ENCODE data around the gene VWF.
A peak's percentile ranks its signal among the peaks of the same experiment; 100 is the strongest.

The VWF gene

DNA sequence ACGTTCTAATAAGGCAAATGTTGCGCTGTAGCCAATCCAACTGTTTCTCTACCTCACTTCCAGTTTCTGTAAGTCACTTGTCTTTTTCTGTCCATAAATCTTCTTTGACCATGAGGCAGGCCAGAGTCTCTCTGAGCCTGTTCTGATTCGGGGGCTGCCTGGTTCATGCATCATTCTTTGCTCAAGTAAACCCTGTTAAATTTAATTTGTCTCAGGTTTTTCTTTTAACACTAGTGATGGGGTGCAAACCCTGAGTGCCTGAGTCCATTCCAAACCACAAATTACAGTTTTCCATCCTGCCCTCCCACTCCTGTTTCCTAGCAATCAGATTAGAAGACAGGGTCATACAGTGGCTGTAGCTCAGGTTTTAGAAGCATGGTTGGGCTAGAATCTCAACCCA, 41.9 kb downstream of the VWF start:
- no peak overlapping the region for H3K4me3 ChIP-seq
- H3K27me3 ChIP-seq, result no peaks in the 10 kb centered on the region
- H3K4me2 ChIP-seq, result no peak overlapping the region
- no peak overlapping the region for H3K27ac ChIP-seq
- H4K20me1 ChIP-seq, result no peaks in the 10 kb centered on the region
- H3K9me3 ChIP-seq, result no peaks in the 10 kb centered on the region
- H3K36me3 ChIP-seq, result no peaks in the 10 kb centered on the region
- H3K9ac ChIP-seq, result no peak overlapping the region
- H3K4me1 ChIP-seq, result peaks cover 22% of the 10 kb centered on the region
- TF ChIP-seq Cebpa-rat (IDR thresholded peaks at IDR 0.05), result no peak

DNA sequence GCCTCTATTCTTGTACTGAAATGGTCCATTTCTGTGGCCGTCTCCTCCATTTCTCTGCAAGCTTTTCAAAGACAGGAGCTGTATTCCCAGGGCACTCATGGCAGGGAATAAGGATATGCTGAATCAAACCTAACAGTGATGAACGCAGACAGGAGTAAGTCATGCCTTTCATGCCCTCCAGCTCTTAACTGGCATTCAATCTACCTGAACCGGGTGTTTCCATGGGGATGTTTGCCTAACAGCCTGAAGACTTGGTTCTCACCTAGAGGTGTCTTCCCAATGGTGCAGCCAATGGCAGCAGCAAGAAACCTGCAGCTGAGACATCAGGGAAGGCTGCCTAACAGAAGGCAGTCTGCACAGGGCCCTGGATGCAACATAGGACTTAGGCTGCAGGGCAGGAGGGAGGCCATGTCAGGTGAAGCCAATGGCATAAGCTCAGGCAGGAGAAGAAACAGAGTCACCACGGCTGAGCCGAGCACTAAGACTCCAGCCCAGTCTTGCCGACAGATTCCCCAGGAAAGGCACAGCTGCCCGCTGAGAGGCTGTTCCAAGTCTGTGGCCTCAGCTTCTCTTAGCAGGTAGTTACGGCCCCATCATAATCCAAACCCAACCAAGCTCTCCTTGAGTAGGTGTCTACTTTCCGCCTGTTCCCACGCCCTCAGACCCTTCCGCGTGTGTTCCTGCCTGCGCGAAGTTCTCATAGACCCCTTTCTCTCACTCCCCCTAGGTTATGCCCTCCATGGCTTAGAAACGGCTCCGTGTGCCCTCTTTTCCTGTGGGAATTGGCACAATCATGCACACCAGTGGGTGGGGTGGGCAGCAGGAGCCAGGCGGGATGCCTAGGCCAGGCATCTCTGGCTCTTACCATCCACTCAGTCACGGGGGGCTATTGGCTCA, 44.1 kb downstream of the VWF start:
- Histone ChIP-seq H3K4me2 (no peak overlapping the region), H3K9me3 (no peaks in the 10 kb centered on the region), H3K9ac (no peak overlapping the region), H4K20me1 (no peaks in the 10 kb centered on the region), H3K4me1 (peaks cover 38% of the 10 kb centered on the region), H3K36me3 (no peaks in the 10 kb centered on the region), H3K4me3 (no peak overlapping the region), H3K27ac (no peak overlapping the region), H3K27me3 (no peaks in the 10 kb centered on the region)
- TF ChIP-seq Cebpa-rat (IDR thresholded peaks at IDR 0.05), result no peak

DNA sequence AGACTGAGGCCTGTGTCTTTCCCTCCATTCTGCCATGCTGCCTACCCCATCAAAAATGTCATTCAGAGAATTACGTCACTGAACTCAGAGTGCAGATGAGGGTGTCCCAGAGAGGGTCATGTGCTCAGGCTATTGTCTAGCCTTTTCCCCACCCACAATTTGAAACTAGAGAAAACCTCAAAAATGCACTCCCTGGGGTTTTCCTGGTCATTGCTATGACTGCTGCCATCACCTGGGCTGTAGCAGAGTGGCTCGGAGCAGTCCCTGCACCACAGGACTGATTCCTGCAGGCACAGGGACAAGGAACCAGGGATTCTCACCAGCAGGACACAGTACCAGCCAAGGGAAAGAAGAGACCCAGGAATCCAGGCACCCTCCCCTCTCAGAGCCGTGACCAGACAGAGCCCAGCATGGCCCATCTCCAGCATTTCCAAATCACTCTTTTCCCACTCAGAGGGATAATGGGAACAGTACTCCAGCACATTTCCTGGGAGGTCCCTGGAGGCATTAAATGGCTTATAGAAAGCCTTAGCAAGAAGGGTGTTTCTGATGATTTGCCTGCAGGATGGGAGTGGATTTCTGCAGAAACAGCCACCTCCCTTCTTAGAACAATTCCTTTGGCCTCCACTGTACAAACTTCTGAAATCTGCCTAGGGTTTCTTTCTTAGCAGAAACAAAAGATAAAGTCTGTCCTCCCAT, 45.9 kb downstream of the VWF start:
- Histone ChIP-seq H3K9ac (no peak overlapping the region), H3K4me2 (peak overlapping the region; percentile 24), H3K4me3 (no peak overlapping the region), H3K27ac (no peak overlapping the region), H3K27me3 (no peaks in the 10 kb centered on the region), H3K4me1 (peaks cover 45% of the 10 kb centered on the region), H3K9me3 (no peaks in the 10 kb centered on the region), H3K36me3 (no peaks in the 10 kb centered on the region), H4K20me1 (no peaks in the 10 kb centered on the region)
- no peak for TF ChIP-seq Cebpa-rat (IDR thresholded peaks at IDR 0.05)

DNA sequence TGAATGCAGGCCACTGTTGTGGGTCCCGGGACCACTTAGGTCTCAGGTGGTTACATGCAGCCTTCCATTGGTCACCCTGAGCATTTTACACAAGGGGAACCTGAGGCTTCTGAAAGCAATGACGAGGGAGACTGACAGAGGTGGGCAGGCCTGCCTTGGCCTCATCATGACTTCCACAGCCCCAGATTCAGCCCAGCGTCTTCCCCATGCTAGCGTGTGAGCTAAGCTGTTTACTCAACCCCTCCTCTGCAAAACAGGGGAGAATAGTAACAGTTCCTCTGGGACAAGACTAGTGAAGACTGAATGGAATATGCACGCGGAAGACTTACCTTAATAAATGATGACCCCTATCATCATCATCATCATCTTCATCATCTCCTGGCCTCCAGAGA, 46.8 kb downstream of the VWF start:
- H3K4me1 ChIP-seq, result peaks cover 54% of the 10 kb centered on the region

DNA sequence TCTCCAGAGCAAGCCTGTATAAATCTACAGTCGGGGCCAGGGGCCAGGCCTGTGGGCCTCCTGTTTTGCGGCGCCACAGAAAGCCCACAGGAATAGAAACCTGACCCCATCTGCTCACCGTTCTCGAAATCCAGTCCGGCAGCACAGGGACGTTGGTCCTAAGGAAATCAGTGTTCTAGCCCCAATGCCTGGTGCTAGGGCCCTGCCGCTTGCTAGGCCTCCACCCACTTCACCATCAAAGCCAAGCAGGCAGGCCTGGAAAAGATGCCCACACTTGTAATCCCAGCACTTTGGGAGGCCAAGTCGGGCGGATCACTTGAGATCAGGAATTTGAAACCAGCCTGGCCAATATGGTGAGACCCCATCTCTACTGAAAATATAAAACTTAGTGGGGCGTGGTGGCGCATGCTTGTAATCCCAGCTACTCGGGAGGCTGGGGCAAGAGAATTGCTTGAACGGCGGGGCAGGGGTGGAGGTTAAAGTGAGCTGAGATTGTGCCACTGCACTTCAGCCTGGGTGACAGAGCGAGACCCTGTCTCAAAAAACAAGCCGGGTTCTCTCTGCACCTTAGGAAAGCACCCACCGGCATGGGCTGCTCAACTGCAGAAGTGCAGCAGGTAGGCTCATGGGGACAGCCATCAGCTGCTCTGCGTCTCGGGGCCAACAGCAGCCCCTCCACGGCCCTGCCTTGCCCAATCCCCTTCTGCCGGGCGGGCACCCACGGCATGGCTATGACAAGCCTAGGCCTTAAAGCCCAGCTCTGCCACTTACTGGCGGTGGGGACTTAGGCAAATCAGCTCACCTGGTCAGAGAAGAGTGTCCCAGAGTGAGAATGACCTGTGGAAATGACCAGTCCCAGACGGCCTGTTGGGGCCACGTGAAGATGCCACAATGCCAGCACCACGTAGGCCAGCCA, 47.4 kb downstream of the VWF start:
- H3K9me3 ChIP-seq, result no peaks in the 10 kb centered on the region
- H3K4me1 ChIP-seq, result peaks cover 60% of the 10 kb centered on the region
- H3K4me2 ChIP-seq, result peak overlapping the region; percentile 99
- H3K4me3 ChIP-seq, result no peak overlapping the region
- no peak overlapping the region for H3K27ac ChIP-seq
- H3K27me3 ChIP-seq, result no peaks in the 10 kb centered on the region
- TF ChIP-seq Cebpa-rat (IDR thresholded peaks at IDR 0.05), result no peak
- H3K9ac ChIP-seq, result no peak overlapping the region
- no peaks in the 10 kb centered on the region for H3K36me3 ChIP-seq
- H4K20me1 ChIP-seq, result no peaks in the 10 kb centered on the region

More for the DNA sequence above, 46.8 kb downstream of the VWF start:
- Histone ChIP-seq H3K27ac (no peak overlapping the region), H3K9me3 (no peaks in the 10 kb centered on the region), H3K36me3 (no peaks in the 10 kb centered on the region), H3K9ac (no peak overlapping the region), H3K4me3 (no peak overlapping the region), H3K4me2 (peak overlapping the region; percentile 24; the same call in 1 of the 2 replicates), H4K20me1 (no peaks in the 10 kb centered on the region), H3K27me3 (no peaks in the 10 kb centered on the region)
- TF ChIP-seq Cebpa-rat (IDR thresholded peaks at IDR 0.05), result no peak

DNA sequence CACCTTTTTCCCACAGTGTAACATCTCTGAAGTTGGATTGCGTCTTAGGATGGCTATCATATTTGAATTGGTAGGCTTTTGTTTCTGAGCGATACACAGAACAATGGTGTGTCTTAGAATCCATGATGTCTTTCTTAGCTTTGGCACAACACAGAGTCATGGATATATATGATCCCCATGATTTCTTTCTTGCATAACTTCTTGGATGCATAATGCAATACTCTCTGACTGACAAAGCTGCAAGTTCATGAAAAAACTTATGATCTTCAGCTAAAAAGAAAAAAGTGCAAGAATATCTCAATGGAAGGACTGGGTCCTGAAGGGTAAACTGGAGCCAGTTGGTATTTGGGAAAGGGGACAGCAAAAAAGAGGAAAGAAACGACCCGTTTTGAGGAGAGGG, 48.1 kb downstream of the VWF start:
- no peak for TF ChIP-seq Cebpa-rat (IDR thresholded peaks at IDR 0.05)
- no peaks in the 10 kb centered on the region for H3K36me3 ChIP-seq
- no peaks in the 10 kb centered on the region for H3K27me3 ChIP-seq
- no peaks in the 10 kb centered on the region for H3K9me3 ChIP-seq
- H3K27ac ChIP-seq, result no peak overlapping the region
- H4K20me1 ChIP-seq, result no peaks in the 10 kb centered on the region
- no peak overlapping the region for H3K9ac ChIP-seq
- H3K4me1 ChIP-seq, result peaks cover 67% of the 10 kb centered on the region
- peak overlapping the region; percentile 99 for H3K4me2 ChIP-seq
- no peak overlapping the region for H3K4me3 ChIP-seq

DNA sequence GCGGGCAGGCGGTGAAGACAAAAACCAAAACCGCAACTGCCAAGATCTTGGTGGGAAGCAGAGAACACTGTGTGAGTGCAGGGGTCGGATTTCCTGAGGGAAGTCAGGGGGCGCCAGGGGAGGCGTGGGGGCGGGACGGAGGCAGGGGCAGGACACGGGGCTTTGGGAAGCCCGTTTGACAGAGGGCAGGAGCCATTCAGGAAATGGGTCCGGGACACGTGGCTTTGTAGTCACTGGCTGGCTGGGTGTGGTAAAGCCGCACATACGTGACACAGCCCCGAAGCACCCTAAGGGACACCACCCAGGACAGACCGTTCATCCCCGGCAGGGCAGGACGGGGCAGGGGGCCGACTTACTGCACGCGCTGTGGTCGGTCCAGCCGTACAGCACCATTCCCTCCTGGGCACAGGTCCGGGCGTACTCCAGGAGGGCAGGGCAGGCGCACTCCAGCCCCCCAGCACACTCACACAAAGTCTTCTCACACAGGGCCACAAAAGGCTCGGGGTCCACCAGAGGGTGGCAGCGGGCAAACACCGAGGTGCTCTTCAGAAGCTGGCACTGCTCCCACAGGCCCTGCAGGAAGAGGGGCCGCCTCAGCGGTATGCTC, 49.4 kb downstream of the VWF start:
- Histone ChIP-seq H3K36me3 (no peaks in the 10 kb centered on the region), H3K27me3 (no peaks in the 10 kb centered on the region), H3K4me1 (peaks cover 67% of the 10 kb centered on the region), H3K4me2 (peak overlapping the region; percentile 99), H3K9me3 (no peaks in the 10 kb centered on the region), H3K27ac (peak overlapping the region; percentile 70; the same call in 1 of the 2 replicates), H3K9ac (peak overlapping the region; percentile 70), H3K4me3 (peak overlapping the region; percentile 62), H4K20me1 (no peaks in the 10 kb centered on the region)
- TF ChIP-seq Cebpa-rat (IDR thresholded peaks at IDR 0.05), result no peak

DNA sequence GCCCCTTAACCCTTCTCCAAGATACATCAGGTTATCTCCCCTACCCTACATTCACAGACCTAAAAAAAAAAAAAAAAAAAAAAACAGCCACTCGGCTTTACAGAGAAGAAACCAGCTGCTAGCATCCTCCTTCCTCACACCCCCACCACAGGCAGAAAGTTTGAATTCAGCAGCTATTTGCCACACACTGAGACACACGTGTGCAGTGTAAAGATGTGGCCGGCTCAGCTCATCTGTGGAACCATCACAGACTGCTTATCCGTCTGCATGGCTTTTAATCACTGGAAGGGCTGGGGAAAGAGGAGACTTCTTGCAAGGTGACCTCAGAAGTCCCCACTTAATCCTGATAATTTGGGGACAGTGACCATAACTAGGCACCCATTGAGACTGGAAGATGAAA, 50.0 kb downstream of the VWF start:
- Histone ChIP-seq H3K9ac (peak overlapping the region; percentile 70; the same call in 1 of the 2 replicates), H3K27me3 (no peaks in the 10 kb centered on the region), H3K4me1 (peaks cover 72% of the 10 kb centered on the region), H3K36me3 (no peaks in the 10 kb centered on the region), H3K4me2 (peak overlapping the region; percentile 99), H4K20me1 (no peaks in the 10 kb centered on the region), H3K9me3 (no peaks in the 10 kb centered on the region), H3K4me3 (peak overlapping the region; percentile 62), H3K27ac (peak overlapping the region; percentile 70)
- TF ChIP-seq Cebpa-rat (IDR thresholded peaks at IDR 0.05), result no peak

DNA sequence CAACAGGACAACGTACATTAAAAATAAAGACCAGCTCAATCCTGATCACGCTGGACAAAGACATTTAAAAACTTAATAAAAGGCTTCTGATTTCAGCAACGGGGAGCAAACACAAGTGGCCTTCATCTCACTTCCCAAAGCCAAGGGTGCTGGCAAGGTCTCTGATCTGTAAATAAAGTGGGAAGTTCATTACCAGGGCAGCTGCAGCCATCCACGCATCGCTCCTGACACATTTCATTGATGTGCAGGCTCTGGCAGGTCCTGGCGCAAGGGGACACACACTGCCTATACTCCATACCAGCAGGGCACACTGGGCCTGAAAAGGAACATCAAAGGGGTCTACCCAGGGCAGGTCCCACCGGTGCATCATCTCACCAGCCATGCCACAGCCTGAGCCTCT, 51.0 kb downstream of the VWF start:
- H3K36me3 ChIP-seq, result no peaks in the 10 kb centered on the region
- no peaks in the 10 kb centered on the region for H3K27me3 ChIP-seq
- H3K4me1 ChIP-seq, result peaks cover 79% of the 10 kb centered on the region
- peak overlapping the region; percentile 54; the same call in 1 of the 2 replicates for H3K27ac ChIP-seq
- no peak for TF ChIP-seq Cebpa-rat (IDR thresholded peaks at IDR 0.05)
- no peak overlapping the region for H3K9ac ChIP-seq
- no peaks in the 10 kb centered on the region for H4K20me1 ChIP-seq
- H3K4me2 ChIP-seq, result peak overlapping the region; percentile 99
- H3K9me3 ChIP-seq, result no peaks in the 10 kb centered on the region
- H3K4me3 ChIP-seq, result no peak overlapping the region
